ENCODE data around the gene SMPDL3A. TPM values are rescaled to one million over a fixed set of nuclear protein-coding genes. Genes with fewer than 3 reads are reported as not detected.

Gene SMPDL3A
- total RNA-seq, 1 experiment from 2014 or later = 10.3 TPM

GRCh38 chr6:122803171-122803661, 14.2 kb downstream of the SMPDL3A start:
- no peaks in the 10 kb centered on the region for H3K27me3 ChIP-seq (replicated peaks; ENCODE audit: insufficient read depth, low read depth, low read length, poor library complexity)
- H3K36me3 ChIP-seq (ENCODE audit: insufficient read depth, low read length, poor library complexity, severe bottlenecking) = peaks cover 3% of the 10 kb centered on the region
- H3K4me1 ChIP-seq (ENCODE audit: insufficient read depth, low read length, poor library complexity, severe bottlenecking) = peaks cover 38% of the 10 kb centered on the region
- TF ChIP-seq CTCF (conservative IDR thresholded peaks at IDR 0.05; ENCODE audit: low read depth, low read length) = no peak
- no peak for TF ChIP-seq EZH2 (IDR thresholded peaks at IDR 0.05; ENCODE audit: borderline replicate concordance, low read depth, low read length, poor library complexity, severe bottlenecking)
- no peak overlapping the region for H3K4me3 ChIP-seq (ENCODE audit: low read depth, low read length, poor library complexity, severe bottlenecking)
- ChIA-PET POLR2A (ENCODE audit: low non-redundant PET) (no interaction called here), CTCF (no interaction called here)
- H3K27ac ChIP-seq (ENCODE audit: low read depth, low read length, poor library complexity, severe bottlenecking) = peak overlapping the region; percentile 6
- peak; percentile 14 for DNase-seq (ENCODE audit: low spot score)
- intact Hi-C loops (cut with micrococcal nuclease; ENCODE audit: unreplicated experiment) = no loop called here
- H3K9me3 ChIP-seq (ENCODE audit: low read depth, low read length, poor library complexity, severe bottlenecking) = no peaks in the 10 kb centered on the region
- no TSS peak for BruUV-seq (replicated peaks)

- Histone ChIP-seq H3K36me3 (ENCODE audit: insufficient read depth, low read length, poor library complexity, severe bottlenecking) (peaks cover 3% of the 10 kb centered on the region), H3K27me3 (replicated peaks; ENCODE audit: insufficient read depth, low read depth, low read length, poor library complexity) (no peaks in the 10 kb centered on the region), H3K4me3 (ENCODE audit: low read depth, low read length, poor library complexity, severe bottlenecking) (no peak overlapping the region), H3K4me1 (ENCODE audit: insufficient read depth, low read length, poor library complexity, severe bottlenecking) (peaks cover 53% of the 10 kb centered on the region), H3K27ac (ENCODE audit: low read depth, low read length, poor library complexity, severe bottlenecking) (peak overlapping the region; percentile 15), H3K9me3 (ENCODE audit: low read depth, low read length, poor library complexity, severe bottlenecking) (no peaks in the 10 kb centered on the region)
- TF ChIP-seq CTCF (conservative IDR thresholded peaks at IDR 0.05; ENCODE audit: low read depth, low read length) (no peak), EZH2 (IDR thresholded peaks at IDR 0.05; ENCODE audit: borderline replicate concordance, low read depth, low read length, poor library complexity, severe bottlenecking) (no peak)
- BruUV-seq (replicated peaks) = no TSS peak
- ChIA-PET POLR2A (ENCODE audit: low non-redundant PET) (no interaction called here), CTCF (no interaction called here)
- intact Hi-C loops (cut with micrococcal nuclease; ENCODE audit: unreplicated experiment) = no loop called here
- DNase-seq (ENCODE audit: low spot score) = no peak
Measured at GRCh38 chr6:122804962-122805485, 16.0 kb downstream of the SMPDL3A start.

GRCh38 chr6:122806291-122806690, 17.2 kb downstream of the SMPDL3A start:
- H3K4me3 ChIP-seq (ENCODE audit: low read depth, low read length, poor library complexity, severe bottlenecking) = no peak overlapping the region
- no TSS peak for BruUV-seq (replicated peaks)
- H3K27me3 ChIP-seq (replicated peaks; ENCODE audit: insufficient read depth, low read depth, low read length, poor library complexity) = no peaks in the 10 kb centered on the region
- peak overlapping the region; percentile 34 for H3K27ac ChIP-seq (ENCODE audit: low read depth, low read length, poor library complexity, severe bottlenecking)
- intact Hi-C loops (cut with micrococcal nuclease; ENCODE audit: unreplicated experiment) = no loop called here
- CTCF ChIA-PET = no interaction called here
- no peak for DNase-seq (ENCODE audit: low spot score)
- H3K9me3 ChIP-seq (ENCODE audit: low read depth, low read length, poor library complexity, severe bottlenecking) = no peaks in the 10 kb centered on the region
- POLR2A ChIA-PET (ENCODE audit: low non-redundant PET) = no interaction called here
- peaks cover 3% of the 10 kb centered on the region for H3K36me3 ChIP-seq (ENCODE audit: insufficient read depth, low read length, poor library complexity, severe bottlenecking)
- H3K4me1 ChIP-seq (ENCODE audit: insufficient read depth, low read length, poor library complexity, severe bottlenecking) = peaks cover 56% of the 10 kb centered on the region
- TF ChIP-seq CTCF (conservative IDR thresholded peaks at IDR 0.05; ENCODE audit: low read depth, low read length) (no peak), EZH2 (IDR thresholded peaks at IDR 0.05; ENCODE audit: borderline replicate concordance, low read depth, low read length, poor library complexity, severe bottlenecking) (no peak)
